Gastrocnemius medialis (tissue), 4 donors: Measurements from ENCODE around the gene SESN2. TPM values are rescaled to one million over a fixed set of nuclear protein-coding genes. Genes with fewer than 3 reads are reported as not detected.

Source experiments
- ATAC-seq, 2 donors: fragments of 150-250 bp; one replicate each; pipeline ENCODE4 v1.9.1; 2016
- DNase-seq, 2 donors: peaks; one replicate each; pipeline ENCODE4 v3.0.0-alpha.2; 2019
- H3K27ac ChIP-seq, 4 donors: fragments of 200-600 bp; sonication (generic); 1 replicate in 1 of 4; 2 replicates in 3 of 4; pipeline ENCODE4 v1.5.1; 2016 to 2018; ENCODE audit warnings: mild to moderate bottlenecking in 2 of 4, moderate library complexity in 1 of 4
- H3K27me3 ChIP-seq, 3 donors: fragments of 200-600 bp; sonication (generic) in 2 of 3; 1 replicate in 1 of 3; 2 replicates in 2 of 3; pipeline versions ENCODE4 v1.5.1 to v1.6.0; 2016 to 2019; ENCODE audit warnings: mild to moderate bottlenecking in 1 of 3, moderate library complexity in 1 of 3
- H3K36me3 ChIP-seq, 2 donors: fragments of 200-600 bp; sonication (generic) in 1 of 2; one replicate each; pipeline ENCODE4 v1.5.1; 2017 to 2018
- H3K4me1 ChIP-seq, 2 donors: fragments of 200-600 bp; sonication (generic) in 1 of 2; one replicate each; pipeline ENCODE4 v1.5.1; 2016 to 2017; ENCODE audit warnings: mild to moderate bottlenecking in 2 of 2
- H3K4me3 ChIP-seq, 4 donors: fragments of 200-600 bp; sonication (generic) in 3 of 4; 1 replicate in 1 of 4; 2 replicates in 3 of 4; pipeline ENCODE4 v1.5.1; 2016 to 2019; ENCODE audit warnings: mild to moderate bottlenecking in 2 of 4
- H3K9me3 ChIP-seq, 3 donors: fragments of 200-600 bp; sonication (generic) in 2 of 3; 1 replicate in 1 of 3; 2 replicates in 2 of 3; pipeline ENCODE4 v1.5.1; 2016 to 2019
- CTCF ChIP-seq, 5 experiments: fragments of 450-650 bp in 3 of 5; fragments of 200-600 bp in 2 of 5; sonication (generic) in 2 of 5; IDR thresholded peaks in 4 of 5; conservative IDR thresholded peaks in 1 of 5; 1 replicate in 4 of 5; 2 replicates in 1 of 5; pipeline ENCODE4 v1.5.1; 2016 to 2019; ENCODE audit warnings: antibody characterized with exemption in 5 of 5, mild to moderate bottlenecking in 3 of 5, moderate library complexity in 3 of 5
- POLR2A ChIP-seq, 2 donors: fragments of 450-650 bp; IDR thresholded peaks; one replicate each; pipeline ENCODE4 v1.6.1; 2017; ENCODE audit warnings: antibody characterized with exemption in 2 of 2, mild to moderate bottlenecking in 2 of 2, moderate library complexity in 2 of 2
- in situ Hi-C, 4 donors: fragments of 200-750 bp; cut with MboI; loops; one replicate each; pipeline versions ENCODE4 v1.15.0 to v1.8.0; 2017; ENCODE audit warnings: low sequenced_read_pairs in 4 of 4
- intact Hi-C: fragments of 100-400 bp; cut with DNase I; formaldehyde crosslinking; loops from one replicate; pipeline ENCODE4 v1.15.1; 2023; ENCODE audit warnings: low total_unique reads
- total RNA-seq, 4 donors: library from RNA; depleted of rRNA; stranded (reverse); fragments of >200 nt; gene quantifications; one replicate each; pipeline versions ENCODE4 v1.1.0 to v1.2.3, GENCODE V29; 2016

The SESN2 gene
- total RNA-seq, 4 donors from 2014 or later, result 5.6 to 18.9 (median 12.4) TPM

- ATAC-seq (peak; percentile 26 to 49), DNase-seq (peak; percentile 69 to 80)
- peak overlapping the region; percentile 94 to 99 (median 95) for H3K27ac ChIP-seq
Measured at GRCh38 chr1:28243685-28244311, 15.5 kb upstream of the SESN2 start.

GRCh38 chr1:28244549-28245251, 14.6 kb upstream of the SESN2 start:
- intact Hi-C loops, result loop anchor here (5.0 kb wide), 3 partner anchors 263 to 403 kb away; partner anchors contain the start of genes RCC1 and RNU11
- Histone ChIP-seq H3K4me3 (peak overlapping the region; percentile 11 to 22 (median 17)), H3K4me1 (peaks cover 57 to 59% of the 10 kb centered on the region in 2 donors), H3K27ac (peak overlapping the region; percentile 94 to 99 (median 95)), H3K36me3 (no peaks in the 10 kb centered on the region), H3K27me3 (no peaks in the 10 kb centered on the region), H3K9me3 (no peaks in the 10 kb centered on the region)
- TF ChIP-seq CTCF (IDR thresholded peaks at IDR 0.05 in 4 of 5, conservative IDR thresholded peaks at IDR 0.05 in 1 of 5) (no peak), POLR2A (IDR thresholded peaks at IDR 0.05) (peak; percentile 42 to 52)
- peak; percentile 45 to 55 for ATAC-seq
- peak; percentile 71 to 84 for DNase-seq
- in situ Hi-C loops, result loop anchor here in 2 of 4 donors (5.0 to 10.0 kb wide), 2 partner anchors 83 to 260 kb away; partner anchors contain the start of genes RCC1 (in 2 of the 2) and MED18 (in 1 of the 2)

More at GRCh38 chr1:28243685-28244311, 15.5 kb upstream of the SESN2 start:
- intact Hi-C loops (no loop called here), in situ Hi-C loops (loop anchor here in 2 of 4 donors (10.0 kb wide), 1 partner anchor 261 kb away; the partner anchor contains the start of gene RCC1 (in 2 of the 2))
- Histone ChIP-seq H3K36me3 (no peaks in the 10 kb centered on the region), H3K4me3 (peak overlapping the region in 1 of 4 donors; percentile 11), H3K27me3 (no peaks in the 10 kb centered on the region), H3K9me3 (no peaks in the 10 kb centered on the region), H3K4me1 (peaks cover 57 to 62% of the 10 kb centered on the region in 2 donors)
- no peak for TF ChIP-seq CTCF (IDR thresholded peaks at IDR 0.05 in 4 of 5, conservative IDR thresholded peaks at IDR 0.05 in 1 of 5)
- peak; percentile 34 to 69 for TF ChIP-seq POLR2A (IDR thresholded peaks at IDR 0.05)

GRCh38 chr1:28246427-28246832, 12.9 kb upstream of the SESN2 start:
- peak overlapping the region; percentile 67 to 82 (median 72) for H3K4me3 ChIP-seq
- in situ Hi-C loops, result loop anchor here in 2 of 4 donors (5.0 to 10.0 kb wide), 2 partner anchors 81 to 258 kb away; partner anchors contain the start of genes RCC1 (in 2 of the 2) and MED18 (in 1 of the 2)
- peaks cover 51 to 57% of the 10 kb centered on the region in 2 donors for H3K4me1 ChIP-seq
- H3K36me3 ChIP-seq, result no peaks in the 10 kb centered on the region
- intact Hi-C loops, result loop anchor here (5.0 kb wide), 3 partner anchors 261 to 401 kb away; partner anchors contain the start of genes RCC1 and RNU11
- no peaks in the 10 kb centered on the region for H3K9me3 ChIP-seq
- DNase-seq (no peak), ATAC-seq (no peak)
- no peak for TF ChIP-seq POLR2A (IDR thresholded peaks at IDR 0.05)
- no peak for TF ChIP-seq CTCF (IDR thresholded peaks at IDR 0.05 in 4 of 5, conservative IDR thresholded peaks at IDR 0.05 in 1 of 5)
- H3K27ac ChIP-seq, result peak overlapping the region; percentile 94 to 99 (median 95)
- no peaks in the 10 kb centered on the region for H3K27me3 ChIP-seq

GRCh38 chr1:28247612-28248272, 11.6 kb upstream of the SESN2 start:
- intact Hi-C loops (loop anchor here (1.0 to 5.0 kb wide), 5 partner anchors 82 to 400 kb away; partner anchors contain the start of genes MED18, PHACTR4, RCC1 and RNU11), in situ Hi-C loops (loop anchor here in 2 of 4 donors (5.0 to 10.0 kb wide), 2 partner anchors 80 to 257 kb away; partner anchors contain the start of genes RCC1 (in 2 of the 2) and MED18 (in 1 of the 2))
- no peak for TF ChIP-seq POLR2A (IDR thresholded peaks at IDR 0.05)
- TF ChIP-seq CTCF (IDR thresholded peaks at IDR 0.05 in 4 of 5, conservative IDR thresholded peaks at IDR 0.05 in 1 of 5), result no peak
- Histone ChIP-seq H3K27ac (peak overlapping the region; percentile 94 to 99 (median 95)), H3K4me1 (peaks cover 42 to 47% of the 10 kb centered on the region in 2 donors), H3K9me3 (no peaks in the 10 kb centered on the region), H3K4me3 (peak overlapping the region; percentile 36 to 82 (median 58)), H3K36me3 (no peaks in the 10 kb centered on the region), H3K27me3 (no peaks in the 10 kb centered on the region)
- ATAC-seq, result no peak
- DNase-seq, result no peak
